Measurements from ENCODE around the gene FAF1.
"Not testable (repeated sequence)": the region's sequence is repeated elsewhere in the genome, so short reads cannot be mapped to it uniquely, and the experiment has no call there.

The FAF1 gene

GRCh38 chr1:50959913-50960844 is at the start of gene FAF1:
TSS of gene FAF1 (minus strand) at chr1:50960267. CDS start at chr1:50959811, 456 bp downstream.
- DNase-seq: peak; percentile 98

- no peak for DNase-seq
These were observed 49.3 kb upstream of the FAF1 start for GRCh38 chr1:51009381-51009780.

GRCh38 chr1:51005549-51005948 is 45.5 kb upstream of the FAF1 start:
- not testable (repeated sequence) for DNase-seq

GRCh38 chr1:51002516-51002915 is 42.4 kb upstream of the FAF1 start:
- DNase-seq: no peak

- no peak for DNase-seq
These were observed 40.6 kb upstream of the FAF1 start for GRCh38 chr1:51000651-51001050.

- DNase-seq: no peak
These were observed 40.1 kb upstream of the FAF1 start for GRCh38 chr1:51000160-51000559.

- not testable (repeated sequence) for DNase-seq
These were observed 39.3 kb upstream of the FAF1 start for GRCh38 chr1:50999375-50999774.

- DNase-seq: no peak
These were observed 36.0 kb upstream of the FAF1 start for GRCh38 chr1:50996083-50996482.

GRCh38 chr1:50995651-50996050 is 35.6 kb upstream of the FAF1 start:
- no peak for DNase-seq

- no peak for DNase-seq
These were observed 34.9 kb upstream of the FAF1 start for GRCh38 chr1:50994997-50995396.

- no peak for DNase-seq
These were observed 33.6 kb upstream of the FAF1 start for GRCh38 chr1:50993645-50994044.

- no peak for DNase-seq
These were observed 32.7 kb upstream of the FAF1 start for GRCh38 chr1:50992532-50993318.

GRCh38 chr1:50989694-50990093 is 29.6 kb upstream of the FAF1 start:
- no peak for DNase-seq

GRCh38 chr1:50986653-50987052 is 26.6 kb upstream of the FAF1 start:
- no peak for DNase-seq

- no peak for DNase-seq
These were observed 25.0 kb upstream of the FAF1 start for GRCh38 chr1:50985094-50985493.

GRCh38 chr1:50983219-50983802 is 23.2 kb upstream of the FAF1 start:
- no peak for DNase-seq

GRCh38 chr1:50982611-50983010 is 22.5 kb upstream of the FAF1 start:
- DNase-seq: no peak

GRCh38 chr1:50981741-50982140 is 21.7 kb upstream of the FAF1 start:
- no peak for DNase-seq

GRCh38 chr1:50980505-50980904 is 20.4 kb upstream of the FAF1 start:
- no peak for DNase-seq

GRCh38 chr1:50979937-50980336 is 19.9 kb upstream of the FAF1 start:
- no peak for DNase-seq

- no peak for DNase-seq
These were observed 19.1 kb upstream of the FAF1 start for GRCh38 chr1:50978852-50979781.

- no peak for DNase-seq
These were observed 18.2 kb upstream of the FAF1 start for GRCh38 chr1:50978144-50978851.
